GM21360 (cell line): ENCODE results near the gene FYN.

Source experiments
- ATAC-seq: cut with Tn5 transposase; IDR thresholded peaks from one replicate; pipeline ENCODE4 v1.9.1; 2021; ENCODE audit warnings: mild to moderate bottlenecking, moderate library complexity; ENCODE audit not compliant: unreplicated experiment

FYN gene

GRCh38 chr6:111809766-111810165 lies 63.5 kb downstream of the FYN start:
- no peak for ATAC-seq

- ATAC-seq, result no peak
These were observed 64.0 kb downstream of the FYN start for GRCh38 chr6:111809264-111809663.

GRCh38 chr6:111808493-111808892 lies 64.8 kb downstream of the FYN start:
- ATAC-seq, result no peak

- no peak for ATAC-seq
These were observed 66.4 kb downstream of the FYN start for GRCh38 chr6:111806561-111807497.

- ATAC-seq, result no peak
These were observed 67.1 kb downstream of the FYN start for GRCh38 chr6:111806165-111806547.

GRCh38 chr6:111805511-111806164 lies 67.6 kb downstream of the FYN start:
- ATAC-seq, result peak; percentile 41

GRCh38 chr6:111804627-111805235 lies 68.5 kb downstream of the FYN start:
- peak; percentile 65 for ATAC-seq

GRCh38 chr6:111803804-111804203 lies 69.4 kb downstream of the FYN start:
- ATAC-seq, result no peak

- ATAC-seq, result peak; percentile 35
These were observed 69.9 kb downstream of the FYN start for GRCh38 chr6:111803371-111803770.

- no peak for ATAC-seq
These were observed 70.4 kb downstream of the FYN start for GRCh38 chr6:111802720-111803330.

GRCh38 chr6:111802015-111802414 lies 71.2 kb downstream of the FYN start:
- ATAC-seq, result no peak

- ATAC-seq, result no peak
These were observed 72.4 kb downstream of the FYN start for GRCh38 chr6:111800821-111801220.

GRCh38 chr6:111800259-111800765 lies 72.9 kb downstream of the FYN start:
- ATAC-seq, result no peak

- no peak for ATAC-seq
These were observed 73.5 kb downstream of the FYN start for GRCh38 chr6:111799576-111800258.

GRCh38 chr6:111798281-111798725 lies 74.9 kb downstream of the FYN start:
- no peak for ATAC-seq

- no peak for ATAC-seq
These were observed 76.8 kb downstream of the FYN start for GRCh38 chr6:111796310-111796918.

- ATAC-seq, result no peak
These were observed 77.7 kb downstream of the FYN start for GRCh38 chr6:111795558-111795957.

- ATAC-seq, result no peak
These were observed 78.4 kb downstream of the FYN start for GRCh38 chr6:111794727-111795452.

GRCh38 chr6:111794300-111794699 lies 79.0 kb downstream of the FYN start:
- ATAC-seq, result no peak
